Epithelial cell of proximal tubule (primary cell): ENCODE results near the gene ABHD18. TPM values are rescaled to one million over a fixed set of nuclear protein-coding genes. Genes with fewer than 3 reads are reported as not detected.
"Not testable (repeated sequence)": the region's sequence is repeated elsewhere in the genome, so short reads cannot be mapped to it uniquely, and the experiment has no call there.

Experiments used
- DNase-seq: peaks from one replicate; pipeline ENCODE4 v3.0.0-alpha.2; 2011; ENCODE audit warnings: low read depth
- H3K4me3 ChIP-seq: 2 replicates; pipeline ENCODE4 v1.5.1; 2011; ENCODE audit warnings: low read depth, mild to moderate bottlenecking, low read length
- total RNA-seq: library from RNA; depleted of rRNA; stranded (reverse); fragments of >200 nt; gene quantifications from 2 replicates; pipeline ENCODE4 v1.2.3, GENCODE V29; 2015
- TF ChIP-seq, protein P1 (sequence below): conservative IDR thresholded peaks from 2 replicates; pipeline ENCODE4 v1.5.1; 2012; ENCODE audit warnings: low read depth, mild to moderate bottlenecking, low read length

The ABHD18 gene
- total RNA-seq, 1 donor from 2014 or later, result 3.6 TPM

GRCh38 chr4:128039568-128039967 is 74.4 kb downstream of the ABHD18 start:
- H3K4me3 ChIP-seq, result no peak overlapping the region
- no peak for DNase-seq
- TF ChIP-seq, protein P1, sequence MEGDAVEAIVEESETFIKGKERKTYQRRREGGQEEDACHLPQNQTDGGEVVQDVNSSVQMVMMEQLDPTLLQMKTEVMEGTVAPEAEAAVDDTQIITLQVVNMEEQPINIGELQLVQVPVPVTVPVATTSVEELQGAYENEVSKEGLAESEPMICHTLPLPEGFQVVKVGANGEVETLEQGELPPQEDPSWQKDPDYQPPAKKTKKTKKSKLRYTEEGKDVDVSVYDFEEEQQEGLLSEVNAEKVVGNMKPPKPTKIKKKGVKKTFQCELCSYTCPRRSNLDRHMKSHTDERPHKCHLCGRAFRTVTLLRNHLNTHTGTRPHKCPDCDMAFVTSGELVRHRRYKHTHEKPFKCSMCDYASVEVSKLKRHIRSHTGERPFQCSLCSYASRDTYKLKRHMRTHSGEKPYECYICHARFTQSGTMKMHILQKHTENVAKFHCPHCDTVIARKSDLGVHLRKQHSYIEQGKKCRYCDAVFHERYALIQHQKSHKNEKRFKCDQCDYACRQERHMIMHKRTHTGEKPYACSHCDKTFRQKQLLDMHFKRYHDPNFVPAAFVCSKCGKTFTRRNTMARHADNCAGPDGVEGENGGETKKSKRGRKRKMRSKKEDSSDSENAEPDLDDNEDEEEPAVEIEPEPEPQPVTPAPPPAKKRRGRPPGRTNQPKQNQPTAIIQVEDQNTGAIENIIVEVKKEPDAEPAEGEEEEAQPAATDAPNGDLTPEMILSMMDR, result no peak

- not testable (repeated sequence) for DNase-seq, H3K4me3 ChIP-seq
Measured at GRCh38 chr4:128047019-128047418, 81.8 kb downstream of the ABHD18 start.

- DNase-seq, H3K4me3 ChIP-seq: not testable (repeated sequence)
Measured at GRCh38 chr4:128047514-128047913, 82.3 kb downstream of the ABHD18 start.

- TF ChIP-seq, protein P1, result peak; percentile 5
- not testable (repeated sequence) for DNase-seq, H3K4me3 ChIP-seq
Measured at GRCh38 chr4:128051229-128051628, 86.0 kb downstream of the ABHD18 start.

DNA sequence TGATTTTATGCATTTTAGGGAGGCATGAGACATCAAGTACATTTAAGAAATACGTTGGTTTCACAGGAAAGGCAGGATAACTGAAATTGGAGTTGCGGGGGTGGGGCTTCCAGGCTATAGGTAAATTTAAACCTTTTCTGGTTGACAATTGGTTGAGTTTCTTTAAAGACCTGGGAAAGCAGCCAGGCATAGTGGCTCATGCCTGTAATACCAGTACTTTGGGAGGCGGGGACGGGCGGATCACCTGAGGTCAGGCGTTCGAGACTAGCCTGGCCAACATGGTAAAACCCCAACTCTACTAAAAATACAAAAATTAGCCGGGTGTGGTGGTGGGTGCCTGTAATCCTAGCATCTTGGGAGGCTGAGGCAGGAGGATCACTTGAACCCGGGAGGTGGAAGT is 89.7 kb downstream of the ABHD18 start:
- not testable (repeated sequence) for H3K4me3 ChIP-seq, DNase-seq

- H3K4me3 ChIP-seq, DNase-seq: not testable (repeated sequence)
Measured at GRCh38 chr4:128055441-128056206, 90.4 kb downstream of the ABHD18 start.

- no peak overlapping the region for H3K4me3 ChIP-seq
- no peak for DNase-seq
- TF ChIP-seq, protein P1, result no peak
Measured at GRCh38 chr4:128056396-128056795, 91.2 kb downstream of the ABHD18 start.

DNA sequence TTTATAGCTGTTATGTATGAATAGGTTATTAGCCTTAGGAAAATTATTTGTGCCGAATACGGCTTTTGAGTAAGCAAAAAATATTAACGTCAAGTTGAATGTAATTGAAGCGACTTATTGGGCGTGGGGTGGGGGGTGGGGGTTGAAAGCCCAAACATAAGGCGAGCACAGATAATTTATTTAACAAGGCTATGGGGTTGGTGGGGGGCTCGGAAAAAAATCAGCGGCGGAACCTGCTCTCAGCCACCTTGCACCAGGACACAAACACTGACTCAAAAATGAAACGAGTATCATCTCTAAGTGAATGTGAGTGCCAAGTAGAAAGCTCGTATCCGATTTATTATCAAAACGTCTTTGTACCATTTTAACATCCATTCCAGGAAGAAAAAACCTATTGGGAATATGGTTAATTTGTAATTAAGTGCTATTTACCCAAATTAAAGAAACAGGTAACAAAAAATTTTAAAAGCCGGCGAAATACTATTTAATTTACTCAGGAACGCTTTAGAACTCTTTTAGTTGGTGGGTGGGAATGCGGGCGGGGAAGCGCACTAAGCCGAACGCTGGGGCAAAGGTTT is 95.0 kb downstream of the ABHD18 start:
- TF ChIP-seq, protein P1, result no peak
- H3K4me3 ChIP-seq, result peak overlapping the region; percentile 88
- no peak for DNase-seq
